HEK293 (cell line): ENCODE measurements around the gene FTSJ1.

Experiments used
- CTCF ChIA-PET: fragments of 350-600 bp; formaldehyde crosslinking; extraction: SDS; loops from one replicate; lab custom pipeline; 2021; ENCODE audit warnings: antibody characterized with exemption; lab: Yijun Ruan, JAX
- POLR2A ChIA-PET: fragments of 300-600 bp; formaldehyde crosslinking; extraction: SDS; loops from one replicate; lab custom pipeline; 2020; ENCODE audit warnings: antibody characterized with exemption, inconsistent platforms; lab: Yijun Ruan, JAX
- H3K27ac ChIP-seq: fragments of 200-500 bp; sonication (Bioruptor generic); 2 replicates; pipeline ENCODE4 v1.5.1; 2014; ENCODE audit warnings: low read depth, low read length, control low read depth, inconsistent platforms; ENCODE audit errors: extremely low read depth
- H3K36me3 ChIP-seq, 2 experiments: fragments of 200-500 bp in 1 of 2; sonication (Bioruptor generic) in 1 of 2; 1 replicate in 1 of 2; 2 replicates in 1 of 2; pipeline ENCODE4 v1.5.1; 2014 to 2017; ENCODE audit warnings: inconsistent platforms in 2 of 2, low read length in 2 of 2; ENCODE audit not compliant: control insufficient read depth in 2 of 2, insufficient read depth in 1 of 2
- H3K4me1 ChIP-seq: fragments of 200-500 bp; sonication (Bioruptor generic); 2 replicates; pipeline ENCODE4 v1.5.1; 2014; ENCODE audit warnings: mild to moderate bottlenecking, low read length, inconsistent platforms; ENCODE audit not compliant: control insufficient read depth, insufficient read depth
- H3K4me3 ChIP-seq: 2 replicates; pipeline ENCODE4 v1.5.1; 2011; ENCODE audit warnings: low read depth, mild to moderate bottlenecking, control low read depth, low read length, moderate library complexity
- H3K9me3 ChIP-seq: fragments of 200-500 bp; sonication (Bioruptor generic); 2 replicates; pipeline ENCODE4 v1.5.1; 2014; ENCODE audit warnings: low read depth, low read length, inconsistent platforms; ENCODE audit not compliant: control insufficient read depth, insufficient read depth
- KLF16 ChIP-seq: fragments of 450-650 bp; formaldehyde crosslinking; IDR thresholded peaks from 2 replicates; pipeline ENCODE4 v1.5.1; 2017; ENCODE audit warnings: missing biosample characterization, missing genetic modification characterization
- MYNN ChIP-seq: fragments of 450-650 bp; formaldehyde crosslinking; IDR thresholded peaks from 2 replicates; pipeline ENCODE4 v1.5.1; 2016; ENCODE audit warnings: missing biosample characterization, missing genetic modification characterization, borderline replicate concordance
- REPIN1 ChIP-seq: fragments of 450-650 bp; formaldehyde crosslinking; IDR thresholded peaks from 2 replicates; pipeline ENCODE4 v1.5.1; 2017; ENCODE audit warnings: missing biosample characterization, missing genetic modification characterization, low read depth
- SCRT1 ChIP-seq: fragments of 450-650 bp; formaldehyde crosslinking; IDR thresholded peaks from 2 replicates; pipeline ENCODE4 v1.5.1; 2016; ENCODE audit warnings: missing biosample characterization, missing genetic modification characterization, borderline replicate concordance
- SP3 ChIP-seq: fragments of 450-650 bp; formaldehyde crosslinking; IDR thresholded peaks from 2 replicates; pipeline ENCODE4 v1.5.1; 2016; ENCODE audit warnings: missing biosample characterization, missing genetic modification characterization
- ZFHX2 ChIP-seq: fragments of 450-650 bp; formaldehyde crosslinking; conservative IDR thresholded peaks from 2 replicates; pipeline ENCODE4 v1.5.1; 2016; ENCODE audit warnings: missing biosample characterization, missing genetic modification characterization
- ZFP3 ChIP-seq: fragments of 450-650 bp; formaldehyde crosslinking; IDR thresholded peaks from 2 replicates; pipeline ENCODE4 v1.5.1; 2016; ENCODE audit warnings: low read depth, missing biosample characterization, missing genetic modification characterization
- ZNF202 ChIP-seq: fragments of 450-650 bp; formaldehyde crosslinking; IDR thresholded peaks from 2 replicates; pipeline ENCODE4 v1.5.1; 2016; ENCODE audit warnings: missing biosample characterization, missing genetic modification characterization, borderline replicate concordance
- ZNF24 ChIP-seq: fragments of 450-650 bp; formaldehyde crosslinking; IDR thresholded peaks from 2 replicates; pipeline ENCODE4 v1.5.1; 2016; ENCODE audit warnings: missing biosample characterization, missing genetic modification characterization
- ZNF341 ChIP-seq: fragments of 450-650 bp; formaldehyde crosslinking; IDR thresholded peaks from 2 replicates; pipeline ENCODE4; 2016; ENCODE audit warnings: low read depth, missing biosample characterization, missing genetic modification characterization
- ZNF366 ChIP-seq: fragments of 450-650 bp; formaldehyde crosslinking; conservative IDR thresholded peaks from 2 replicates; pipeline ENCODE4 v1.5.1; 2016; ENCODE audit warnings: missing biosample characterization, missing genetic modification characterization
- ZNF394 ChIP-seq: fragments of 450-650 bp; formaldehyde crosslinking; IDR thresholded peaks from 2 replicates; pipeline ENCODE4 v1.5.1; 2016; ENCODE audit warnings: missing biosample characterization, missing genetic modification characterization, mild to moderate bottlenecking, moderate library complexity, borderline replicate concordance
- ZNF473 ChIP-seq: fragments of 450-650 bp; formaldehyde crosslinking; IDR thresholded peaks from 2 replicates; pipeline ENCODE4 v1.5.1; 2017; ENCODE audit warnings: missing biosample characterization, missing genetic modification characterization
- ZNF76 ChIP-seq: fragments of 450-650 bp; formaldehyde crosslinking; IDR thresholded peaks from 2 replicates; pipeline ENCODE4; 2016; ENCODE audit warnings: low read depth, missing biosample characterization, missing genetic modification characterization, borderline replicate concordance
- ZNF776 ChIP-seq: fragments of 450-650 bp; formaldehyde crosslinking; IDR thresholded peaks from 2 replicates; pipeline ENCODE4 v1.5.0; 2017; ENCODE audit warnings: missing biosample characterization, missing genetic modification characterization, borderline replicate concordance
- TF ChIP-seq, protein P1 (sequence below): fragments of 450-650 bp; formaldehyde crosslinking; IDR thresholded peaks from 2 replicates; pipeline ENCODE4 v1.5.1; 2016; ENCODE audit warnings: missing biosample characterization, missing genetic modification characterization
- TF ChIP-seq, protein P2 (sequence below): fragments of 450-650 bp; formaldehyde crosslinking; IDR thresholded peaks from 2 replicates; pipeline ENCODE4 v1.5.1; 2017; ENCODE audit warnings: missing biosample characterization, missing genetic modification characterization
- TF ChIP-seq, protein P3 (sequence below): fragments of 450-650 bp; formaldehyde crosslinking; IDR thresholded peaks from 2 replicates; pipeline ENCODE4 v1.5.1; 2017; ENCODE audit warnings: missing biosample characterization, missing genetic modification characterization
- TF ChIP-seq, protein P4 (sequence below): fragments of 450-650 bp; formaldehyde crosslinking; IDR thresholded peaks from 2 replicates; pipeline ENCODE4 v1.5.1; 2016; ENCODE audit warnings: missing biosample characterization, missing genetic modification characterization
- TF ChIP-seq, protein P5 (sequence below): fragments of 450-650 bp; formaldehyde crosslinking; IDR thresholded peaks from 2 replicates; pipeline ENCODE4 v1.5.1; 2017; ENCODE audit warnings: missing biosample characterization, missing genetic modification characterization

The FTSJ1 gene

DNA sequence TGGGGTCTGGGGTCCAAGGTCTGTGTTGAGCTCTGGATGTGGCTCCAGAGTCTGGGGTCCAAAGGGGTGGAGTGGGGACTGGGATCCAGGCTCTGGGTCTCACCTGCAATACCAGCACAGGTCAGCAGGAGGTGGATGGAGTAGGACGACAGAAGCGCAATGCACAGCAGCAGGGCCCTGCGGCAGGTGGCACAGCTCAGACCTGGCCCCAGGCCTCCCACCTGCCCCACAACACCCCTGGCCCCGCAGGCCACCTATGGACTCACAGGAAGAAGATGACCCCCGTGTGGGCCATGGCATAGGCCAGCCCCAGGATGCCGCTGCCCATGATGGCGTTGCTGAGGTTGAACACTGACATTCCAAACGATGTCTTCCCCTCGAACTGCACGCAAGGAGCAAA is 9.3 kb upstream of the FTSJ1 start:
- POLR2A ChIA-PET, result no interaction called here
- Histone ChIP-seq H3K4me1 (no peaks in the 10 kb centered on the region), H3K36me3 (no peaks in the 10 kb centered on the region), H3K27ac (no peak overlapping the region), H3K4me3 (no peak overlapping the region), H3K9me3 (no peaks in the 10 kb centered on the region)
- TF ChIP-seq ZNF366 (tag by site-specific recombination) (no peak), REPIN1 (tag by site-specific recombination) (no peak), SP3 (no peak), ZNF202 (no peak), ZFP3 (tag by site-specific recombination) (no peak), ZNF473 (no peak), MYNN (no peak), SCRT1 (tag by site-specific recombination) (no peak), ZNF76 (tag by site-specific recombination) (no peak), ZNF776 (tag by site-specific recombination) (no peak), KLF16 (no peak), ZFHX2 (tag by site-specific recombination) (no peak)
- TF ChIP-seq, protein P1, sequence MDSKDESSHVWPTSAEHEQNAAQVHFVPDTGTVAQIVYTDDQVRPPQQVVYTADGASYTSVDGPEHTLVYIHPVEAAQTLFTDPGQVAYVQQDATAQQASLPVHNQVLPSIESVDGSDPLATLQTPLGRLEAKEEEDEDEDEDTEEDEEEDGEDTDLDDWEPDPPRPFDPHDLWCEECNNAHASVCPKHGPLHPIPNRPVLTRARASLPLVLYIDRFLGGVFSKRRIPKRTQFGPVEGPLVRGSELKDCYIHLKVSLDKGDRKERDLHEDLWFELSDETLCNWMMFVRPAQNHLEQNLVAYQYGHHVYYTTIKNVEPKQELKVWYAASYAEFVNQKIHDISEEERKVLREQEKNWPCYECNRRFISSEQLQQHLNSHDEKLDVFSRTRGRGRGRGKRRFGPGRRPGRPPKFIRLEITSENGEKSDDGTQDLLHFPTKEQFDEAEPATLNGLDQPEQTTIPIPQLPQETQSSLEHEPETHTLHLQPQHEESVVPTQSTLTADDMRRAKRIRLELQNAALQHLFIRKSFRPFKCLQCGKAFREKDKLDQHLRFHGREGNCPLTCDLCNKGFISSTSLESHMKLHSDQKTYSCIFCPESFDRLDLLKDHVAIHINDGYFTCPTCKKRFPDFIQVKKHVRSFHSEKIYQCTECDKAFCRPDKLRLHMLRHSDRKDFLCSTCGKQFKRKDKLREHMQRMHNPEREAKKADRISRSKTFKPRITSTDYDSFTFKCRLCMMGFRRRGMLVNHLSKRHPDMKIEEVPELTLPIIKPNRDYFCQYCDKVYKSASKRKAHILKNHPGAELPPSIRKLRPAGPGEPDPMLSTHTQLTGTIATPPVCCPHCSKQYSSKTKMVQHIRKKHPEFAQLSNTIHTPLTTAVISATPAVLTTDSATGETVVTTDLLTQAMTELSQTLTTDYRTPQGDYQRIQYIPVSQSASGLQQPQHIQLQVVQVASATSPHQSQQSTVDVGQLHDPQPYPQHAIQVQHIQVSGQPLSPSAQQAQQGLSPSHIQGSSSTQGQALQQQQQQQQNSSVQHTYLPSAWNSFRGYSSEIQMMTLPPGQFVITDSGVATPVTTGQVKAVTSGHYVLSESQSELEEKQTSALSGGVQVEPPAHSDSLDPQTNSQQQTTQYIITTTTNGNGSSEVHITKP (tag by site-specific recombination), result no peak
- TF ChIP-seq, protein P2, sequence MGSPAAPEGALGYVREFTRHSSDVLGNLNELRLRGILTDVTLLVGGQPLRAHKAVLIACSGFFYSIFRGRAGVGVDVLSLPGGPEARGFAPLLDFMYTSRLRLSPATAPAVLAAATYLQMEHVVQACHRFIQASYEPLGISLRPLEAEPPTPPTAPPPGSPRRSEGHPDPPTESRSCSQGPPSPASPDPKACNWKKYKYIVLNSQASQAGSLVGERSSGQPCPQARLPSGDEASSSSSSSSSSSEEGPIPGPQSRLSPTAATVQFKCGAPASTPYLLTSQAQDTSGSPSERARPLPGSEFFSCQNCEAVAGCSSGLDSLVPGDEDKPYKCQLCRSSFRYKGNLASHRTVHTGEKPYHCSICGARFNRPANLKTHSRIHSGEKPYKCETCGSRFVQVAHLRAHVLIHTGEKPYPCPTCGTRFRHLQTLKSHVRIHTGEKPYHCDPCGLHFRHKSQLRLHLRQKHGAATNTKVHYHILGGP (tag by site-specific recombination), result no peak
- TF ChIP-seq, protein P3, sequence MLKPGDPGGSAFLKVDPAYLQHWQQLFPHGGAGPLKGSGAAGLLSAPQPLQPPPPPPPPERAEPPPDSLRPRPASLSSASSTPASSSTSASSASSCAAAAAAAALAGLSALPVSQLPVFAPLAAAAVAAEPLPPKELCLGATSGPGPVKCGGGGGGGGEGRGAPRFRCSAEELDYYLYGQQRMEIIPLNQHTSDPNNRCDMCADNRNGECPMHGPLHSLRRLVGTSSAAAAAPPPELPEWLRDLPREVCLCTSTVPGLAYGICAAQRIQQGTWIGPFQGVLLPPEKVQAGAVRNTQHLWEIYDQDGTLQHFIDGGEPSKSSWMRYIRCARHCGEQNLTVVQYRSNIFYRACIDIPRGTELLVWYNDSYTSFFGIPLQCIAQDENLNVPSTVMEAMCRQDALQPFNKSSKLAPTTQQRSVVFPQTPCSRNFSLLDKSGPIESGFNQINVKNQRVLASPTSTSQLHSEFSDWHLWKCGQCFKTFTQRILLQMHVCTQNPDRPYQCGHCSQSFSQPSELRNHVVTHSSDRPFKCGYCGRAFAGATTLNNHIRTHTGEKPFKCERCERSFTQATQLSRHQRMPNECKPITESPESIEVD, result no peak
- TF ChIP-seq, protein P4, sequence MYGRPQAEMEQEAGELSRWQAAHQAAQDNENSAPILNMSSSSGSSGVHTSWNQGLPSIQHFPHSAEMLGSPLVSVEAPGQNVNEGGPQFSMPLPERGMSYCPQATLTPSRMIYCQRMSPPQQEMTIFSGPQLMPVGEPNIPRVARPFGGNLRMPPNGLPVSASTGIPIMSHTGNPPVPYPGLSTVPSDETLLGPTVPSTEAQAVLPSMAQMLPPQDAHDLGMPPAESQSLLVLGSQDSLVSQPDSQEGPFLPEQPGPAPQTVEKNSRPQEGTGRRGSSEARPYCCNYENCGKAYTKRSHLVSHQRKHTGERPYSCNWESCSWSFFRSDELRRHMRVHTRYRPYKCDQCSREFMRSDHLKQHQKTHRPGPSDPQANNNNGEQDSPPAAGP (tag by site-specific recombination), result no peak
- CTCF ChIA-PET, result no interaction called here

DNA sequence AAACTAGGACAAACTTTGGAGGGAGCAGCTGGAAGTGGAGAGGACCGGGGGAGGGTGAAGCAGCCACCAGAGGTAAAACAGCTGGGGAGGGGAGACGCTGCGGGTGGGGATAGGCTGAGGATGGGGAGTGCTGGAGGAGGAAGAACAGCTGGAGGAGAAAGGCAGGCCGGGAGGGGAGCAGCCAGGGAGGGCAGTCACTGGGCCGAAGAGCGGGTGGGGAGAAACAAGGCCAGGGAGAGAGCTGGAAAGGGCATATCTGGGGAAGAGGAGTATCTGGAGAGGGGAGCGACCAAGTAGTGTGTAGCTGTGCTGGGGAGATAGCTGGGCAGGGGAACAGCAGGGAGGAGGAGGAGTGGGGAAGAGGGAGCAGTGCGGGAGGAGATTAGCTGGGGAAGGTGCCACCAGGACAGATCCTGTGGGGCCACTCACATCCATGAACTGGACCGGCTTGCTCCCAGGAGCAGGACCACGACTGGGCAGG is 8.7 kb upstream of the FTSJ1 start:
- H3K27ac ChIP-seq, result no peak overlapping the region
- H3K9me3 ChIP-seq, result no peaks in the 10 kb centered on the region
- no peaks in the 10 kb centered on the region for H3K4me1 ChIP-seq
- TF ChIP-seq, protein P5, sequence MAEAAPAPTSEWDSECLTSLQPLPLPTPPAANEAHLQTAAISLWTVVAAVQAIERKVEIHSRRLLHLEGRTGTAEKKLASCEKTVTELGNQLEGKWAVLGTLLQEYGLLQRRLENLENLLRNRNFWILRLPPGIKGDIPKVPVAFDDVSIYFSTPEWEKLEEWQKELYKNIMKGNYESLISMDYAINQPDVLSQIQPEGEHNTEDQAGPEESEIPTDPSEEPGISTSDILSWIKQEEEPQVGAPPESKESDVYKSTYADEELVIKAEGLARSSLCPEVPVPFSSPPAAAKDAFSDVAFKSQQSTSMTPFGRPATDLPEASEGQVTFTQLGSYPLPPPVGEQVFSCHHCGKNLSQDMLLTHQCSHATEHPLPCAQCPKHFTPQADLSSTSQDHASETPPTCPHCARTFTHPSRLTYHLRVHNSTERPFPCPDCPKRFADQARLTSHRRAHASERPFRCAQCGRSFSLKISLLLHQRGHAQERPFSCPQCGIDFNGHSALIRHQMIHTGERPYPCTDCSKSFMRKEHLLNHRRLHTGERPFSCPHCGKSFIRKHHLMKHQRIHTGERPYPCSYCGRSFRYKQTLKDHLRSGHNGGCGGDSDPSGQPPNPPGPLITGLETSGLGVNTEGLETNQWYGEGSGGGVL (tag by site-specific recombination), result peak; percentile 46
- peak; percentile 73 for TF ChIP-seq ZNF341 (tag by site-specific recombination)
- TF ChIP-seq ZNF24 (tag by site-specific recombination), result no peak
- TF ChIP-seq ZNF394, result peak; percentile 67; the same call in 1 of the 2 replicates
- ChIA-PET POLR2A (no interaction called here), CTCF (interaction anchor here (1.2 kb wide), 1 partner anchor 27 kb away, joined by 3 read pairs; no protein-coding TSS in a partner anchor)
- H3K36me3 ChIP-seq, result no peaks in the 10 kb centered on the region
- H3K4me3 ChIP-seq, result no peak overlapping the region
